H9 (cell line): ENCODE measurements around the gene FOS. TPM values are rescaled to one million over a fixed set of nuclear protein-coding genes. Genes with fewer than 3 reads are reported as not detected.
A peak's percentile ranks its signal among the peaks of the same experiment; 100 is the strongest.

Source experiments
- DNase-seq: peaks from one replicate; pipeline ENCODE4 v3.0.0-alpha.2; 2017
- H2AFZ ChIP-seq: one replicate; pipeline ENCODE4 v1.6.1; 2013; ENCODE audit warnings: mild to moderate bottlenecking, low read length, control low read depth, moderate library complexity
- H2AK5ac ChIP-seq: 2 replicates; pipeline ENCODE4 v1.6.1; 2013; ENCODE audit warnings: low read length, control low read depth, mixed read lengths; ENCODE audit not compliant: insufficient read length
- H2BK120ac ChIP-seq: one replicate; pipeline ENCODE4 v1.6.1; 2013; ENCODE audit warnings: low read depth, mild to moderate bottlenecking, low read length, control low read depth, inconsistent platforms; ENCODE audit not compliant: poor library complexity, severe bottlenecking
- H2BK12ac ChIP-seq: 2 replicates; pipeline ENCODE4 v1.6.1; 2013; ENCODE audit warnings: low read length, control low read depth, mixed read lengths, low read depth; ENCODE audit not compliant: insufficient read length
- H2BK15ac ChIP-seq: 2 replicates; pipeline ENCODE4 v1.6.1; 2013; ENCODE audit warnings: low read depth, low read length, control low read depth
- H2BK20ac ChIP-seq: one replicate; pipeline ENCODE4 v1.6.1; 2013; ENCODE audit warnings: low read depth, mild to moderate bottlenecking, low read length, control low read depth, inconsistent platforms; ENCODE audit not compliant: poor library complexity, severe bottlenecking
- H2BK5ac ChIP-seq: 2 replicates; pipeline ENCODE4 v1.6.1; 2013; ENCODE audit warnings: low read length, control low read depth, mixed read lengths; ENCODE audit not compliant: insufficient read length
- H3K14ac ChIP-seq: 2 replicates; pipeline ENCODE4 v1.6.1; 2013; ENCODE audit warnings: low read length, control low read depth; ENCODE audit not compliant: insufficient read depth
- H3K18ac ChIP-seq: 2 replicates; pipeline ENCODE4 v1.6.1; 2013; ENCODE audit warnings: low read depth, mild to moderate bottlenecking, mixed read lengths, low read length, control low read depth; ENCODE audit not compliant: insufficient read length
- H3K23ac ChIP-seq: 2 replicates; pipeline ENCODE4 v1.6.1; 2013; ENCODE audit warnings: low read length, control low read depth, mixed read lengths, low read depth; ENCODE audit not compliant: insufficient read length
- H3K23me2 ChIP-seq: 2 replicates; pipeline ENCODE4 v1.6.1; 2013; ENCODE audit warnings: low read depth, mild to moderate bottlenecking, mixed read lengths, low read length, control low read depth; ENCODE audit not compliant: insufficient read length, poor library complexity, severe bottlenecking
- H3K27ac ChIP-seq: 2 replicates; pipeline ENCODE4 v1.5.1; 2013; ENCODE audit warnings: low read length, control low read depth, mixed read lengths, low read depth; ENCODE audit not compliant: insufficient read length
- H3K27me3 ChIP-seq: 2 replicates; pipeline ENCODE4 v1.6.1; 2013; ENCODE audit warnings: low read length, control low read depth, inconsistent platforms; ENCODE audit not compliant: insufficient read depth
- H3K4ac ChIP-seq: 2 replicates; pipeline ENCODE4 v1.6.1; 2013; ENCODE audit warnings: low read depth, mild to moderate bottlenecking, control low read depth, inconsistent platforms, low read length, moderate library complexity
- H3K4me1 ChIP-seq: 2 replicates; pipeline ENCODE4 v1.6.1; 2013; ENCODE audit warnings: low read length, control low read depth, inconsistent platforms; ENCODE audit not compliant: insufficient read depth
- H3K4me2 ChIP-seq: 2 replicates; pipeline ENCODE4 v1.6.1; 2013; ENCODE audit warnings: low read length, control low read depth, mixed read lengths; ENCODE audit not compliant: insufficient read length, insufficient read depth
- H3K56ac ChIP-seq: 2 replicates; pipeline ENCODE4 v1.6.1; 2013; ENCODE audit warnings: low read depth, mild to moderate bottlenecking, mixed read lengths, low read length, control low read depth; ENCODE audit not compliant: insufficient read length
- H3K79me1 ChIP-seq: 2 replicates; pipeline ENCODE4 v1.6.1; 2013; ENCODE audit warnings: low read depth, mild to moderate bottlenecking, moderate library complexity, low read length, control low read depth, inconsistent platforms; ENCODE audit not compliant: insufficient read depth, poor library complexity, severe bottlenecking
- H3K79me2 ChIP-seq: 2 replicates; pipeline ENCODE4 v1.6.1; 2013; ENCODE audit warnings: low read length, control low read depth, inconsistent platforms; ENCODE audit not compliant: insufficient read depth
- H3K9ac ChIP-seq: 2 replicates; pipeline ENCODE4 v1.6.1; 2013; ENCODE audit warnings: low read length, control low read depth, mixed read lengths; ENCODE audit not compliant: insufficient read length; ENCODE audit errors: extremely low read depth
- H3K9me3 ChIP-seq: one replicate; pipeline ENCODE4 v1.6.1; 2013; ENCODE audit warnings: low read depth, low read length, inconsistent platforms; ENCODE audit not compliant: control insufficient read depth
- H3T11ph ChIP-seq: one replicate; pipeline ENCODE4 v1.6.1; 2013; ENCODE audit warnings: mild to moderate bottlenecking, low read length, control low read depth, inconsistent platforms
- H4K20me1 ChIP-seq: one replicate; pipeline ENCODE4 v1.6.1; 2013; ENCODE audit not compliant: control insufficient read depth, insufficient read length, insufficient read depth
- H4K5ac ChIP-seq: 2 replicates; pipeline ENCODE4 v1.6.1; 2013; ENCODE audit warnings: low read depth, mild to moderate bottlenecking, mixed read lengths, low read length, control low read depth; ENCODE audit not compliant: insufficient read length
- H4K8ac ChIP-seq: replicated peaks from 2 replicates; pipeline ENCODE4 v1.6.1; 2013; ENCODE audit warnings: low read length, control low read depth, mixed read lengths, low read depth; ENCODE audit not compliant: insufficient read length
- H4K91ac ChIP-seq: 2 replicates; pipeline ENCODE4 v1.6.1; 2013; ENCODE audit warnings: low read depth, mild to moderate bottlenecking, moderate library complexity, mixed read lengths, low read length, control low read depth; ENCODE audit not compliant: insufficient read length
- H3K27ac Mint-ChIP-seq, 3 experiments: 2 replicates in 2 of 3; 3 replicates in 1 of 3; pipeline ENCODE4 v1.8.0; 2020 to 2021; ENCODE audit warnings: mixed read lengths in 3 of 3, mild to moderate bottlenecking in 1 of 3, moderate library complexity in 1 of 3
- H3K27me3 Mint-ChIP-seq: 2 replicates; pipeline ENCODE4 v1.8.0; 2021; ENCODE audit warnings: low read depth, mild to moderate bottlenecking, moderate library complexity, mixed read lengths
- H3K36me3 Mint-ChIP-seq, 3 experiments: 2 replicates in 2 of 3; 3 replicates in 1 of 3; pipeline ENCODE4 v1.8.0; 2020 to 2021; ENCODE audit warnings: low read depth in 3 of 3, mixed read lengths in 3 of 3; ENCODE audit not compliant: insufficient read depth in 1 of 3
- H3K4me1 Mint-ChIP-seq, 2 experiments: 2 replicates each; pipeline ENCODE4 v1.8.0; 2020; ENCODE audit warnings: mixed read lengths in 2 of 2
- H3K4me3 Mint-ChIP-seq, 2 experiments: 2 replicates in 1 of 2; 3 replicates in 1 of 2; pipeline ENCODE4 v1.8.0; 2020 to 2021; ENCODE audit warnings: mild to moderate bottlenecking in 2 of 2, mixed read lengths in 2 of 2, moderate library complexity in 1 of 2
- H3K9me3 Mint-ChIP-seq, 2 experiments: 2 replicates in 1 of 2; 3 replicates in 1 of 2; pipeline ENCODE4 v1.8.0; 2020; ENCODE audit warnings: mild to moderate bottlenecking in 2 of 2, mixed read lengths in 2 of 2, moderate library complexity in 1 of 2
- WGBS: extraction: QIAGEN DNeasy Blood & Tissue Kit; methylation state at CpG from one replicate; pipeline ENCODE4 v1.1.7; 2013; ENCODE audit warnings: missing lambda C conversion rate, low lambda C conversion rate, mixed read lengths; ENCODE audit not compliant: insufficient read length; ENCODE audit errors: extremely low coverage; 5-methylcytosine and 5-hydroxymethylcytosine counted together
- total RNA-seq: library from RNA; stranded (reverse); gene quantifications from 2 replicates; pipeline ENCODE4 v1.2.1, GENCODE V29; 2021
- TF ChIP-seq, protein P1 (sequence below): fragments of 200-600 bp; sonication (generic); conservative IDR thresholded peaks from 3 replicates; pipeline ENCODE4 v1.8.0; 2021; ENCODE audit warnings: antibody characterized with exemption, mild to moderate bottlenecking

FOS gene
- total RNA-seq, 1 experiment from 2014 or later, result 33.9 TPM

DNA sequence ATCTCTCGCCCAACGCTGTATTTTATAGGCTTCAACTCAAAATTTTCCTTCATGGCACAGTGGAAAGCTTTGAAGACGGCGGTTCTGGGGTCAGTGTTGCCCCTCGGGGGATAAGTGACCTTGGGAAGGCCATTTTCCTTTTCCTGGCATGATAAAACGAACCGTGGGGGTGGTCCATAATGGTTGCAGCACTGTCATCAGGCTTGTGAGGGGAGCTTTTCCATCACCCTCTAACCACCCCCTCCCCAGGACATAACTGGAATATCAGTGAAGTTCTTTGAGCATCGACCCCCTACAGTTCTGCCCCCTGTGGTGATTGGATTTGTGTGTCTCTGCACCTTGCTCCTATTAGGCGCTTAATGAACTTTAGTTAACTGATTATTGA, 16.0 kb downstream of the FOS start:
- no CpG with 5 or more reads among the region's 9 CpGs for WGBS
- peak; percentile 48 for DNase-seq
- H3K9ac ChIP-seq, result peak overlapping the region; percentile 71

More for the DNA sequence above, 16.0 kb downstream of the FOS start:
- no peak overlapping the region for H3K56ac ChIP-seq
- no peak overlapping the region for H4K5ac ChIP-seq
- Mint-ChIP-seq H3K9me3 (no peaks in the 10 kb centered on the region), H3K36me3 (no peaks in the 10 kb centered on the region), H3K27me3 (no peaks in the 10 kb centered on the region; the same call in 1 of the 2 replicates), H3K27ac (peak overlapping the region; percentile 94 to 99 (median 96); a peak in 6 of 7 replicates), H3K4me1 (peaks cover 12 to 17% of the 10 kb centered on the region in 2 experiments), H3K4me3 (peak overlapping the region; percentile 74 to 89)
- no peaks in the 10 kb centered on the region for H4K20me1 ChIP-seq
- H2BK15ac ChIP-seq, result no peak overlapping the region
- peak overlapping the region; percentile 85 for H3K27ac ChIP-seq
- peaks cover 4% of the 10 kb centered on the region; the same call in 1 of the 2 replicates for H3K4me1 ChIP-seq
- peak overlapping the region; percentile 58 for H2BK12ac ChIP-seq
- H4K8ac ChIP-seq, result no peak overlapping the region
- H2AK5ac ChIP-seq, result no peak overlapping the region
- TF ChIP-seq, protein P1, sequence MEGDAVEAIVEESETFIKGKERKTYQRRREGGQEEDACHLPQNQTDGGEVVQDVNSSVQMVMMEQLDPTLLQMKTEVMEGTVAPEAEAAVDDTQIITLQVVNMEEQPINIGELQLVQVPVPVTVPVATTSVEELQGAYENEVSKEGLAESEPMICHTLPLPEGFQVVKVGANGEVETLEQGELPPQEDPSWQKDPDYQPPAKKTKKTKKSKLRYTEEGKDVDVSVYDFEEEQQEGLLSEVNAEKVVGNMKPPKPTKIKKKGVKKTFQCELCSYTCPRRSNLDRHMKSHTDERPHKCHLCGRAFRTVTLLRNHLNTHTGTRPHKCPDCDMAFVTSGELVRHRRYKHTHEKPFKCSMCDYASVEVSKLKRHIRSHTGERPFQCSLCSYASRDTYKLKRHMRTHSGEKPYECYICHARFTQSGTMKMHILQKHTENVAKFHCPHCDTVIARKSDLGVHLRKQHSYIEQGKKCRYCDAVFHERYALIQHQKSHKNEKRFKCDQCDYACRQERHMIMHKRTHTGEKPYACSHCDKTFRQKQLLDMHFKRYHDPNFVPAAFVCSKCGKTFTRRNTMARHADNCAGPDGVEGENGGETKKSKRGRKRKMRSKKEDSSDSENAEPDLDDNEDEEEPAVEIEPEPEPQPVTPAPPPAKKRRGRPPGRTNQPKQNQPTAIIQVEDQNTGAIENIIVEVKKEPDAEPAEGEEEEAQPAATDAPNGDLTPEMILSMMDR, result no peak
- H3K14ac ChIP-seq, result peak overlapping the region; percentile 91; the same call in 1 of the 2 replicates
- H2AFZ ChIP-seq, result no peak overlapping the region
- no peaks in the 10 kb centered on the region for H3K79me1 ChIP-seq
- no peaks in the 10 kb centered on the region for H3K79me2 ChIP-seq
- H3K27me3 ChIP-seq, result no peaks in the 10 kb centered on the region
- H3K4me2 ChIP-seq, result peak overlapping the region; percentile 89
- no peaks in the 10 kb centered on the region for H3K9me3 ChIP-seq
- H3T11ph ChIP-seq, result no peak overlapping the region
- peak overlapping the region; percentile 52 for H2BK120ac ChIP-seq
- peak overlapping the region; percentile 94 for H3K18ac ChIP-seq
- no peak overlapping the region for H4K91ac ChIP-seq
- no peak overlapping the region for H2BK20ac ChIP-seq
- peak overlapping the region; percentile 14 for H2BK5ac ChIP-seq
- peak overlapping the region; percentile 37; the same call in 1 of the 2 replicates for H3K4ac ChIP-seq
- H3K23ac ChIP-seq, result no peak overlapping the region
- peaks cover 11% of the 10 kb centered on the region for H3K23me2 ChIP-seq
